A549 (cell line): ENCODE data around the gene GFER. TPM values are rescaled to one million over a fixed set of nuclear protein-coding genes. Genes with fewer than 3 reads are reported as not detected.

Experiments used
- ATAC-seq, 2 experiments: fragments of 200-7000 bp in 1 of 2; fragments of >200 bp in 1 of 2; cut with Nextera tagmentation in 1 of 2; cut with Tn5 transposase in 1 of 2; 3 replicates each; pipeline versions ENCODE4 v1.8.0 to v1.9.1; 2018 to 2020; ENCODE audit warnings: mild to moderate bottlenecking in 1 of 2, moderate library complexity in 1 of 2
- CTCF ChIA-PET: fragments of 300-600 bp; sonication (Branson Sonifier 250); formaldehyde crosslinking; extraction: SDS; loops from one replicate; lab custom pipeline; 2021; ENCODE audit warnings: antibody characterized with exemption, inconsistent platforms; lab: Yijun Ruan, JAX
- POLR2A ChIA-PET: fragments of 350-600 bp; formaldehyde crosslinking; extraction: SDS; loops from one replicate; lab custom pipeline; 2021; ENCODE audit warnings: antibody characterized with exemption, inconsistent platforms; lab: Yijun Ruan, JAX
- DNase-seq, 2 experiments: peaks; one replicate each; pipeline versions ENCODE4 v3.0.0 to v3.0.0-alpha.2; 2011 to 2016; ENCODE audit warnings: low read depth in 1 of 2, low spot score in 1 of 2
- FAIRE-seq: peaks from 2 replicates; lab custom pipeline; 2011; peaks lifted over from hg19 to GRCh38; lab: Jason Lieb, UNC
- H3K27ac ChIP-seq, 2 experiments: fragments of >200 bp; sonication (Bioruptor Twin); formaldehyde crosslinking; 3 replicates each; pipeline ENCODE4 v1.5.1; 2016 to 2017
- H3K4me1 ChIP-seq: fragments of >200 bp; sonication (Bioruptor Twin); formaldehyde crosslinking; 3 replicates; pipeline ENCODE4 v1.6.1; 2016
- H3K4me2 ChIP-seq: fragments of >200 bp; sonication (Bioruptor Twin); formaldehyde crosslinking; 3 replicates; pipeline ENCODE4 v1.6.1; 2016
- H3K4me3 ChIP-seq: fragments of >200 bp; sonication (Bioruptor Twin); formaldehyde crosslinking; 3 replicates; pipeline ENCODE4 v1.5.1; 2016
- H3K9me3 ChIP-seq: fragments of >200 bp; sonication (Bioruptor Twin); formaldehyde crosslinking; 3 replicates; pipeline ENCODE4 v1.6.1; 2016
- CEBPB ChIP-seq, 2 experiments: fragments of >200 bp in 1 of 2; sonication (Bioruptor Twin) in 1 of 2; formaldehyde crosslinking in 1 of 2; IDR thresholded peaks; 2 replicates each; pipeline ENCODE4 v1.6.1; 2012 to 2016
- CHD2 ChIP-seq: fragments of 150-350 bp; IDR thresholded peaks from 2 replicates; pipeline ENCODE4 v1.6.1; 2014; ENCODE audit warnings: low read length; ENCODE audit not compliant: partially characterized antibody
- EHF ChIP-seq: fragments of 250-450 bp; sonication (Bioruptor Pico); IDR thresholded peaks from 2 replicates; pipeline ENCODE4 v1.5.0; 2020; ENCODE audit warnings: mild to moderate bottlenecking
- EHMT2 ChIP-seq: fragments of 200-600 bp; sonication (generic); IDR thresholded peaks from 2 replicates; pipeline ENCODE4 v1.6.1; 2016; ENCODE audit warnings: antibody characterized with exemption, low read depth, mild to moderate bottlenecking, moderate library complexity
- EP300 ChIP-seq, 2 experiments: fragments of >200 bp; sonication (Bioruptor Twin); formaldehyde crosslinking; IDR thresholded peaks; 2 replicates in 1 of 2; 3 replicates in 1 of 2; pipeline ENCODE4 v1.6.1; 2016 to 2017
- ESRRA ChIP-seq: fragments of 150-350 bp; IDR thresholded peaks from 2 replicates; pipeline ENCODE4 v1.6.1; 2014; ENCODE audit warnings: mild to moderate bottlenecking, low read length, borderline replicate concordance
- GATA3 ChIP-seq: IDR thresholded peaks from 2 replicates; pipeline ENCODE4 v1.6.1; 2012; ENCODE audit warnings: borderline replicate concordance
- HEYL ChIP-seq: fragments of 250-450 bp; sonication (Bioruptor Pico); IDR thresholded peaks from 2 replicates; pipeline ENCODE4 v1.8.0; 2021; ENCODE audit warnings: mild to moderate bottlenecking, moderate library complexity
- HOXB13 ChIP-seq: fragments of 250-450 bp; sonication (Bioruptor Pico); IDR thresholded peaks from 2 replicates; pipeline ENCODE4 v1.5.0; 2020; ENCODE audit warnings: low read depth, mild to moderate bottlenecking, moderate library complexity
- HOXB5 ChIP-seq: fragments of 250-450 bp; sonication (Bioruptor Pico); IDR thresholded peaks from 2 replicates; pipeline ENCODE4 v1.5.0; 2020; ENCODE audit warnings: mild to moderate bottlenecking, moderate library complexity
- JUN ChIP-seq, 2 experiments: fragments of >200 bp; sonication (Bioruptor Twin); formaldehyde crosslinking; IDR thresholded peaks; 2 replicates in 1 of 2; 3 replicates in 1 of 2; pipeline ENCODE4 v1.6.1; 2016 to 2017
- KDM1A ChIP-seq: fragments of 200-600 bp; sonication (generic); IDR thresholded peaks from 2 replicates; pipeline ENCODE4 v1.6.1; 2016; ENCODE audit warnings: low read depth, mild to moderate bottlenecking
- MAFK ChIP-seq: fragments of 450-650 bp; IDR thresholded peaks from 2 replicates; pipeline ENCODE4 v1.6.1; 2014; ENCODE audit not compliant: partially characterized antibody
- MAZ ChIP-seq: fragments of 150-350 bp; IDR thresholded peaks from 2 replicates; pipeline ENCODE4 v1.6.1; 2014; ENCODE audit warnings: antibody characterized with exemption, low read depth, low read length, borderline replicate concordance
- MYC ChIP-seq: IDR thresholded peaks from 2 replicates; pipeline ENCODE4 v1.6.1; 2012; ENCODE audit warnings: mild to moderate bottlenecking, inconsistent platforms, low read length, improper control_type of control experiment, borderline replicate concordance
- NPAS2 ChIP-seq: fragments of 250-450 bp; sonication (Bioruptor Pico); IDR thresholded peaks from 2 replicates; pipeline ENCODE4 v1.8.0; 2022; ENCODE audit warnings: mild to moderate bottlenecking, moderate library complexity, borderline replicate concordance
- PHF8 ChIP-seq: fragments of 200-600 bp; sonication (generic); IDR thresholded peaks from 2 replicates; pipeline ENCODE4 v1.6.1; 2016; ENCODE audit warnings: low read depth, mild to moderate bottlenecking, antibody characterized with exemption, moderate library complexity, borderline replicate concordance
- POLR2A ChIP-seq: IDR thresholded peaks from 2 replicates; pipeline ENCODE4 v1.6.1; 2012; ENCODE audit warnings: mild to moderate bottlenecking, low read length
- POLR2AphosphoS2 ChIP-seq: conservative IDR thresholded peaks from 2 replicates; pipeline ENCODE4 v1.6.1; 2012; ENCODE audit warnings: low read length, improper control_type of control experiment, inconsistent platforms
- RAD21 ChIP-seq, 2 experiments: fragments of >200 bp in 1 of 2; sonication (Bioruptor Twin) in 1 of 2; formaldehyde crosslinking in 1 of 2; IDR thresholded peaks in 1 of 2; conservative IDR thresholded peaks in 1 of 2; 2 replicates in 1 of 2; 3 replicates in 1 of 2; pipeline ENCODE4 v1.6.1; 2012 to 2018; ENCODE audit warnings: inconsistent platforms in 1 of 2
- RARB ChIP-seq: fragments of 250-450 bp; sonication (Bioruptor Pico); IDR thresholded peaks from 2 replicates; pipeline ENCODE4 v1.8.0; 2021; ENCODE audit warnings: mild to moderate bottlenecking, moderate library complexity
- RFX5 ChIP-seq: fragments of 450-650 bp; IDR thresholded peaks from 2 replicates; pipeline ENCODE4 v1.7.1; 2014; ENCODE audit warnings: antibody characterized with exemption, mild to moderate bottlenecking, moderate library complexity
- SMC3 ChIP-seq: fragments of >200 bp; sonication (Bioruptor Twin); formaldehyde crosslinking; IDR thresholded peaks from 3 replicates; pipeline ENCODE4 v1.6.1; 2018; ENCODE audit warnings: inconsistent platforms
- TFCP2L1 ChIP-seq: fragments of 250-450 bp; sonication (Bioruptor Pico); IDR thresholded peaks from 2 replicates; pipeline ENCODE4 v1.5.0; 2021; ENCODE audit warnings: mild to moderate bottlenecking
- TP53 ChIP-seq: fragments of 250-450 bp; sonication (Bioruptor Pico); IDR thresholded peaks from 2 replicates; pipeline ENCODE4 v1.5.0; 2021; ENCODE audit warnings: mild to moderate bottlenecking, moderate library complexity
- ZSCAN20 ChIP-seq: fragments of 250-450 bp; sonication (Bioruptor Pico); IDR thresholded peaks from 2 replicates; pipeline ENCODE4 v1.8.0; 2022; ENCODE audit warnings: mild to moderate bottlenecking, moderate library complexity
- WGBS: methylation state at CpG from one replicate; pipeline ENCODE4 v1.1.6; 2017; ENCODE audit errors: missing lambda C conversion rate; 5-methylcytosine and 5-hydroxymethylcytosine counted together
- polyA minus RNA-seq: library from RNA; depleted of rRNA, polyadenylated mRNA; stranded (reverse); fragments of >200 nt; gene quantifications from 2 replicates; pipeline ENCODE4 v1.2.3, GENCODE V29; 2011; rRNA and poly(A)+ RNA removed
- polyA plus RNA-seq, 4 experiments: library from polyadenylated mRNA; depleted of rRNA in 3 of 4; stranded (reverse); fragments of >200 nt; fragmentation: RNase III in 1 of 4; extraction: RNeasy Plus Mini Kit Qiagen cat#74134 plus additional on column Dnase treatment in 1 of 4; gene quantifications; 2 replicates in 3 of 4; 3 replicates in 1 of 4; pipeline ENCODE4 v1.2.3, GENCODE V29; 2011 to 2017
- TF ChIP-seq, protein P1 (sequence below): fragments of >200 bp; sonication (Bioruptor Twin); formaldehyde crosslinking; IDR thresholded peaks from 2 replicates; pipeline ENCODE4 v1.6.1; 2016
- TF ChIP-seq, protein P2 (sequence below): IDR thresholded peaks from 2 replicates; pipeline ENCODE4 v1.6.1; 2012; ENCODE audit warnings: low read depth, borderline replicate concordance
- TF ChIP-seq, protein P3 (sequence below): fragments of 200-600 bp; sonication (generic); IDR thresholded peaks from 2 replicates; pipeline ENCODE4 v1.6.1; 2016; ENCODE audit warnings: antibody characterized with exemption, mild to moderate bottlenecking, moderate library complexity
- TF ChIP-seq, protein P4 (sequence below): fragments of 450-650 bp; IDR thresholded peaks from 2 replicates; pipeline ENCODE4 v1.6.1; 2014; ENCODE audit warnings: antibody characterized with exemption
- TF ChIP-seq, protein P5 (sequence below): IDR thresholded peaks from 2 replicates; pipeline ENCODE4 v1.6.1; 2012
- TF ChIP-seq, protein P6 (sequence below): fragments of >200 bp; sonication (Bioruptor Twin); formaldehyde crosslinking; IDR thresholded peaks from 3 replicates; pipeline ENCODE4 v1.6.1; 2016

GFER gene
- 11.9 and 12.9 TPM in 2 replicates for polyA plus RNA-seq (2011; rRNA removed)
- polyA plus RNA-seq (2012; cell fraction: cytosol; rRNA removed), result 23.7 and 27.7 TPM in 2 replicates
- 26.8 and 30.6 TPM in 2 replicates for polyA plus RNA-seq (2012; cell fraction: nucleus; rRNA removed)
- 33.9 to 34.9 TPM (median 34.8 TPM) in 3 replicates for polyA plus RNA-seq (2017; fragmentation: RNase III; extraction: RNeasy Plus Mini Kit Qiagen cat#74134 plus additional on column Dnase treatment)
- 8.6 and 9.5 TPM in 2 replicates for polyA minus RNA-seq

DNA sequence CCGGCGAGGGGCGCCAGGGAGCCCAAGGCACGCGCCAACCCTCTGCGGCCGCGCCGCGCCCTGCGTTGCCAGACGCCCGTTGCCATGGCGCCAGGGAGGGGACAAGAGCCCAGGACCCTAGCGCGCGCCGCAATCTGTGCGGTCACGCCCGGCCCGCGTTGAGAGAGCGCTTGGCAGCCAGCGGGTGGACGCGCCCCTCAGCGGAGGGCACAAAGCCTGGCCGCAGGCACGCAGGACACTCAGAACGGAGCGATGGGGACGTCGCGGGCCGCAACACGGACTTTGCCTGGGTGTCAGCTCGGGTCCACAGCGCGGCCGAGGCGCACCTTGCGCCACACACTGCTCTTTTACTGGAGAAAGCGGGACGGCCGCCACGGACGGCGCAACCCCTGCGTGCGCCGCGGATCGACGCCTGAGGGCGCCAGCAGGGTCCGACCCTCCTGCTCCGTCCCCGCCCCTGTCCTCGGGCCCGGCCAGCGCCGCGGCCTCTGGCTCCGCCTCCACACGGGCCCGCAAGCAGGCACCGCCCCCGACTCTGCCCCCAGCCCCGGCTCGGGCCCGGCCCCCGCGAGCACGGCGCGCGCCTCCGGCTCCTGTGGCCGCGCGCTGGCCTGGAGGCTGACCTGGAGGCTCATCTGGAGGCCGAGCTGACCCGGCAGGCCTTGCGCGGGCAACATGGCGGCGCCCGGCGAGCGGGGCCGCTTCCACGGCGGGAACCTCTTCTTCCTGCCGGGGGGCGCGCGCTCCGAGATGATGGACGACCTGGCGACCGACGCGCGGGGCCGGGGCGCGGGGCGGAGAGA, at the start of gene GFER:
TSS of gene GFER (plus strand) at position 650 of the 803 bp plus-strand sequence. CDS start at position 676, 26 bp downstream.
- CTCF ChIA-PET, result interaction anchor here (1.1 to 19.7 kb wide), 6 partner anchors 10 to 157 kb away, joined by 3 to 196 read pairs (median 7); partner anchors contain the start of gene ZNF598
- DNase-seq (peak; percentile 94 to 96), FAIRE-seq (no peak), ATAC-seq (peak; percentile 72 to 85)
- POLR2A ChIA-PET, result interaction anchor here (0.6 to 5.4 kb wide), 5 partner anchors 12 to 603 kb away, joined by 3 to 50 read pairs (median 3); partner anchors contain the start of genes RPS2, TBL3 and TRAF7
- Histone ChIP-seq H3K4me3 (peak within 1 kb of the TSS; percentile 67), H3K27ac (peak within 1 kb of the TSS; percentile 86 to 94), H3K4me2 (peak within 1 kb of the TSS; percentile 88), H3K9me3 (no peaks in the 10 kb centered on the region), H3K4me1 (peaks cover 37% of the 10 kb centered on the region)
- WGBS, result 0% methylated on average over 22 of the region's 109 CpGs
- TF ChIP-seq RFX5 (0 out of 2 replicates have a peak, but pooled peaks have one; percentile 17), EHF (CRISPR knock-in tag) (peak; percentile 72; the same call in 1 of the 2 replicates), MYC (peak; percentile 42; the same call in 1 of the 2 replicates), CHD2 (no peak), MAZ (peak; percentile 46; the same call in 1 of the 2 replicates), MAFK (no peak), HEYL (CRISPR knock-in tag) (no peak), RAD21 (conservative IDR thresholded peaks at IDR 0.05 in 1 of 2, IDR thresholded peaks at IDR 0.05 in 1 of 2) (0 out of 5 replicates have a peak, but pooled peaks of 1 of the 2 experiments have one; percentile 18), JUN (IDR thresholded peaks at IDR 0.05) (peak; percentile 30 to 82; a peak in 3 of 5 replicates), NPAS2 (CRISPR knock-in tag) (peak; percentile 48; the same call in 1 of the 2 replicates), TP53 (0 out of 2 replicates have a peak, but pooled peaks have one; percentile 54), KDM1A (no peak), GATA3 (0 out of 2 replicates have a peak, but pooled peaks have one; percentile 6), HOXB5 (peak; percentile 90), RARB (CRISPR knock-in tag) (no peak), EHMT2 (no peak), ESRRA (no peak), EP300 (IDR thresholded peaks at IDR 0.05) (no peak), SMC3 (peak; percentile 45), ZSCAN20 (no peak; the same call in 1 of the 2 replicates), CEBPB (IDR thresholded peaks at IDR 0.05) (no peak; a peak in 1 of 4 replicates), HOXB13 (CRISPR knock-in tag) (peak; percentile 66; the same call in 1 of the 2 replicates), PHF8 (peak; percentile 30), POLR2A (peak; percentile 85), TFCP2L1 (CRISPR knock-in tag) (0 out of 2 replicates have a peak, but pooled peaks have one; percentile 63), POLR2AphosphoS2 (no peak)
- TF ChIP-seq, protein P1, sequence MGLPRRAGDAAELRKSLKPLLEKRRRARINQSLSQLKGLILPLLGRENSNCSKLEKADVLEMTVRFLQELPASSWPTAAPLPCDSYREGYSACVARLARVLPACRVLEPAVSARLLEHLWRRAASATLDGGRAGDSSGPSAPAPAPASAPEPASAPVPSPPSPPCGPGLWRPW, result no peak
- TF ChIP-seq, protein P2, sequence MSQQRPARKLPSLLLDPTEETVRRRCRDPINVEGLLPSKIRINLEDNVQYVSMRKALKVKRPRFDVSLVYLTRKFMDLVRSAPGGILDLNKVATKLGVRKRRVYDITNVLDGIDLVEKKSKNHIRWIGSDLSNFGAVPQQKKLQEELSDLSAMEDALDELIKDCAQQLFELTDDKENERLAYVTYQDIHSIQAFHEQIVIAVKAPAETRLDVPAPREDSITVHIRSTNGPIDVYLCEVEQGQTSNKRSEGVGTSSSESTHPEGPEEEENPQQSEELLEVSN, result 0 out of 2 replicates have a peak, but pooled peaks have one; percentile 68
- TF ChIP-seq, protein P3, sequence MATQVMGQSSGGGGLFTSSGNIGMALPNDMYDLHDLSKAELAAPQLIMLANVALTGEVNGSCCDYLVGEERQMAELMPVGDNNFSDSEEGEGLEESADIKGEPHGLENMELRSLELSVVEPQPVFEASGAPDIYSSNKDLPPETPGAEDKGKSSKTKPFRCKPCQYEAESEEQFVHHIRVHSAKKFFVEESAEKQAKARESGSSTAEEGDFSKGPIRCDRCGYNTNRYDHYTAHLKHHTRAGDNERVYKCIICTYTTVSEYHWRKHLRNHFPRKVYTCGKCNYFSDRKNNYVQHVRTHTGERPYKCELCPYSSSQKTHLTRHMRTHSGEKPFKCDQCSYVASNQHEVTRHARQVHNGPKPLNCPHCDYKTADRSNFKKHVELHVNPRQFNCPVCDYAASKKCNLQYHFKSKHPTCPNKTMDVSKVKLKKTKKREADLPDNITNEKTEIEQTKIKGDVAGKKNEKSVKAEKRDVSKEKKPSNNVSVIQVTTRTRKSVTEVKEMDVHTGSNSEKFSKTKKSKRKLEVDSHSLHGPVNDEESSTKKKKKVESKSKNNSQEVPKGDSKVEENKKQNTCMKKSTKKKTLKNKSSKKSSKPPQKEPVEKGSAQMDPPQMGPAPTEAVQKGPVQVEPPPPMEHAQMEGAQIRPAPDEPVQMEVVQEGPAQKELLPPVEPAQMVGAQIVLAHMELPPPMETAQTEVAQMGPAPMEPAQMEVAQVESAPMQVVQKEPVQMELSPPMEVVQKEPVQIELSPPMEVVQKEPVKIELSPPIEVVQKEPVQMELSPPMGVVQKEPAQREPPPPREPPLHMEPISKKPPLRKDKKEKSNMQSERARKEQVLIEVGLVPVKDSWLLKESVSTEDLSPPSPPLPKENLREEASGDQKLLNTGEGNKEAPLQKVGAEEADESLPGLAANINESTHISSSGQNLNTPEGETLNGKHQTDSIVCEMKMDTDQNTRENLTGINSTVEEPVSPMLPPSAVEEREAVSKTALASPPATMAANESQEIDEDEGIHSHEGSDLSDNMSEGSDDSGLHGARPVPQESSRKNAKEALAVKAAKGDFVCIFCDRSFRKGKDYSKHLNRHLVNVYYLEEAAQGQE, result no peak
- TF ChIP-seq, protein P4, sequence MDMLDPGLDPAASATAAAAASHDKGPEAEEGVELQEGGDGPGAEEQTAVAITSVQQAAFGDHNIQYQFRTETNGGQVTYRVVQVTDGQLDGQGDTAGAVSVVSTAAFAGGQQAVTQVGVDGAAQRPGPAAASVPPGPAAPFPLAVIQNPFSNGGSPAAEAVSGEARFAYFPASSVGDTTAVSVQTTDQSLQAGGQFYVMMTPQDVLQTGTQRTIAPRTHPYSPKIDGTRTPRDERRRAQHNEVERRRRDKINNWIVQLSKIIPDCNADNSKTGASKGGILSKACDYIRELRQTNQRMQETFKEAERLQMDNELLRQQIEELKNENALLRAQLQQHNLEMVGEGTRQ, result no peak
- TF ChIP-seq, protein P5, sequence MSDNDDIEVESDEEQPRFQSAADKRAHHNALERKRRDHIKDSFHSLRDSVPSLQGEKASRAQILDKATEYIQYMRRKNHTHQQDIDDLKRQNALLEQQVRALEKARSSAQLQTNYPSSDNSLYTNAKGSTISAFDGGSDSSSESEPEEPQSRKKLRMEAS, result peak; percentile 82
- TF ChIP-seq, protein P6, sequence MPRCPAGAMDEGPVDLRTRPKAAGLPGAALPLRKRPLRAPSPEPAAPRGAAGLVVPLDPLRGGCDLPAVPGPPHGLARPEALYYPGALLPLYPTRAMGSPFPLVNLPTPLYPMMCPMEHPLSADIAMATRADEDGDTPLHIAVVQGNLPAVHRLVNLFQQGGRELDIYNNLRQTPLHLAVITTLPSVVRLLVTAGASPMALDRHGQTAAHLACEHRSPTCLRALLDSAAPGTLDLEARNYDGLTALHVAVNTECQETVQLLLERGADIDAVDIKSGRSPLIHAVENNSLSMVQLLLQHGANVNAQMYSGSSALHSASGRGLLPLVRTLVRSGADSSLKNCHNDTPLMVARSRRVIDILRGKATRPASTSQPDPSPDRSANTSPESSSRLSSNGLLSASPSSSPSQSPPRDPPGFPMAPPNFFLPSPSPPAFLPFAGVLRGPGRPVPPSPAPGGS, result peak; percentile 81; the same call in 1 of the 3 replicates
